A549 treated with CORT108297 at 1 μM for 4 hours (cell line): ENCODE data around the gene HDX. TPM values are rescaled to one million over a fixed set of nuclear protein-coding genes. Genes with fewer than 3 reads are reported as not detected.

Source experiments
- total RNA-seq: library from RNA; stranded (reverse); fragments of 200-300 nt; extraction: Qiagen RNA extraction; gene quantifications from 5 replicates; pipeline ENCODE4 v1.2.3, GENCODE V29; 2022

HDX gene, protein sequence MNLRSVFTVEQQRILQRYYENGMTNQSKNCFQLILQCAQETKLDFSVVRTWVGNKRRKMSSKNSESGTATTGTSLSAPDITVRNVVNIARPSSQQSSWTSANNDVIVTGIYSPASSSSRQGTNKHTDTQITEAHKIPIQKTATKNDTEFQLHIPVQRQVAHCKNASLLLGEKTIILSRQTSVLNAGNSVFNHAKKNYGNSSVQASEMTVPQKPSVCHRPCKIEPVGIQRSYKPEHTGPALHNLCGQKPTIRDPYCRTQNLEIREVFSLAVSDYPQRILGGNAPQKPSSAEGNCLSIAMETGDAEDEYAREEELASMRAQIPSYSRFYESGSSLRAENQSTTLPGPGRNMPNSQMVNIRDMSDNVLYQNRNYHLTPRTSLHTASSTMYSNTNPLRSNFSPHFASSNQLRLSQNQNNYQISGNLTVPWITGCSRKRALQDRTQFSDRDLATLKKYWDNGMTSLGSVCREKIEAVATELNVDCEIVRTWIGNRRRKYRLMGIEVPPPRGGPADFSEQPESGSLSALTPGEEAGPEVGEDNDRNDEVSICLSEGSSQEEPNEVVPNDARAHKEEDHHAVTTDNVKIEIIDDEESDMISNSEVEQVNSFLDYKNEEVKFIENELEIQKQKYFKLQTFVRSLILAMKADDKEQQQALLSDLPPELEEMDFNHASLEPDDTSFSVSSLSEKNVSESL
- 1.9 to 2.9 TPM (median 2.2 TPM) in 5 replicates for total RNA-seq

DNA sequence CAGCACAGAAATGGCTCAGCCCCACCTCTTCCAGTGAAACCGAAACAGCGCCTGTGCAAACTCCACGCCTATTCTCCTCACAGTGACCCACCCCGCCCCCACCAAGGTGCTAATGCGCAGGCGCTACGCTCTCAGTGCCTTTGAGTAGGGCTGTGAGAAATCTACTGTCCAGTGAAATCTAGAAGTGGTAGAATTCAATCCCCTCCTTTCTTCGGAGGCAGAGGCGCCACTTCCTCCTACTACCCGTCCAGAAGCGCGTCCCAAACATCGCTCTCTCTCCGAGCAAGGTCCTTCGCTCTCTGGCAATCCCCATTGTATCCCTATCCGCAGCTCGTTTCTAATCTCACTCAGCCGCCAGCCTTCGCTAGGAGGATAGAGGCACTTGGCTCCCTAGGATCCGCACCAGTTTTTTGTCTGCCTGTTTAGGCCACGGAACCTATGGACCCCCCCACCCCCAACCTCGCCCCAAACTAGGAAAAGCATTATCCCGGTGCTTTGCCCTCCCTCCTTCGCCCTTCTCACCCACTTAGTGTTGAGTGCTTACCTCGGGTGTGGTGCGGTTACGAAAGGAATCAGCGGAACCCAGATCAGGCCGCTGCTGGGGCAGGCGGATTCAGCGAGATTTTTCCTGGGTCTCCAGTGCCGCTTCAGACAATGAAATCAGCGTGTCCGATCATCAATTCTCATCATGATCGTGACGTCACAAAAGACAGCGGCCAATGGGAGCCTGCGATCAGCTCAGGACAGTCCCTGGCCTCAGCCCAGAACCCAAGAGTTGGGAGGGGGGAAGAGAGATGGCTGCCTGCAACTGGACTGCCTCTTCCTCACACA, at the start of gene HDX:
HDX (minus strand) TSS at position 656 of the 831 bp plus-strand sequence. CDS start 27,056 bp downstream, outside the sequence.

